CD8-positive, alpha-beta memory T cell (primary cell): ENCODE data around the gene RPLP2. TPM values are rescaled to one million over a fixed set of nuclear protein-coding genes. Genes with fewer than 3 reads are reported as not detected.
A peak's percentile ranks its signal among the peaks of the same experiment; 100 is the strongest.

Experiments
- CTCF ChIA-PET: fragments of 350-600 bp; sonication (Branson Sonifier 250); formaldehyde crosslinking; loops from one replicate; lab custom pipeline; 2021; ENCODE audit warnings: antibody characterized with exemption; lab: Charles Lee
- POLR2A ChIA-PET: fragments of 350-600 bp; sonication (Branson Sonifier 250); formaldehyde crosslinking; loops from one replicate; lab custom pipeline; 2021; ENCODE audit warnings: antibody characterized with exemption; lab: Charles Lee
- DNase-seq, 5 donors: peaks; one replicate each; pipeline versions ENCODE4 v3.0.0 to v3.0.0-alpha.2; 2020 to 2022; ENCODE audit warnings: mixed read lengths in 1 of 5
- H3K27ac ChIP-seq: one replicate; pipeline ENCODE4 v1.7.0; 2013; ENCODE audit warnings: low read depth, mild to moderate bottlenecking, low read length, moderate library complexity
- H3K27me3 ChIP-seq: 2 replicates; pipeline ENCODE4 v1.7.0; 2013; ENCODE audit warnings: low read length, mild to moderate bottlenecking; ENCODE audit not compliant: insufficient read depth, poor library complexity, severe bottlenecking
- H3K36me3 ChIP-seq: 2 replicates; pipeline ENCODE4 v1.7.0; 2013; ENCODE audit warnings: mild to moderate bottlenecking, low read length, moderate library complexity; ENCODE audit not compliant: insufficient read depth
- H3K4me1 ChIP-seq: 2 replicates; pipeline ENCODE4 v1.7.0; 2013; ENCODE audit warnings: mild to moderate bottlenecking, low read length, moderate library complexity; ENCODE audit not compliant: insufficient read depth
- H3K4me3 ChIP-seq: 2 replicates; pipeline ENCODE4 v1.7.0; 2013; ENCODE audit warnings: mild to moderate bottlenecking, low read length
- H3K9me3 ChIP-seq: 2 replicates; pipeline ENCODE4 v1.7.0; 2013; ENCODE audit warnings: mild to moderate bottlenecking, low read length
- H3K27ac Mint-ChIP-seq, 8 donors: one replicate each; pipeline ENCODE4 v1.8.0; 2020 to 2021; ENCODE audit warnings: mixed read lengths in 8 of 8, mild to moderate bottlenecking in 6 of 8, inconsistent platforms in 3 of 8, moderate library complexity in 3 of 8
- H3K27me3 Mint-ChIP-seq, 2 donors: one replicate each; pipeline ENCODE4 v1.8.0; 2020 to 2021; ENCODE audit warnings: mixed read lengths in 2 of 2, mild to moderate bottlenecking in 1 of 2, moderate library complexity in 1 of 2
- H3K36me3 Mint-ChIP-seq, 3 donors: one replicate each; pipeline ENCODE4 v1.8.0; 2020 to 2021; ENCODE audit warnings: mixed read lengths in 3 of 3, inconsistent platforms in 1 of 3, mild to moderate bottlenecking in 1 of 3
- H3K4me1 Mint-ChIP-seq, 3 donors: one replicate each; pipeline ENCODE4 v1.8.0; 2020 to 2021; ENCODE audit warnings: mixed read lengths in 3 of 3, inconsistent platforms in 1 of 3, mild to moderate bottlenecking in 1 of 3
- H3K4me3 Mint-ChIP-seq, 7 donors: one replicate each; pipeline ENCODE4 v1.8.0; 2020 to 2021; ENCODE audit warnings: mixed read lengths in 7 of 7, mild to moderate bottlenecking in 6 of 7, moderate library complexity in 4 of 7, inconsistent platforms in 2 of 7
- H3K9me3 Mint-ChIP-seq, 5 donors: one replicate each; pipeline ENCODE4 v1.8.0; 2020 to 2022; ENCODE audit warnings: mixed read lengths in 5 of 5, mild to moderate bottlenecking in 3 of 5, moderate library complexity in 2 of 5, inconsistent platforms in 1 of 5
- polyA plus RNA-seq: library from polyadenylated mRNA; unstranded; fragments of 300-500 nt; fragmentation: Illumina TruSeq; gene quantifications from one replicate; pipeline ENCODE4 v1.2.3, GENCODE V29; 2021
- total RNA-seq, 2 experiments: library from RNA; stranded (reverse); gene quantifications; one replicate each; pipeline ENCODE4 v1.2.3, GENCODE V29; 2021

RPLP2 gene
- total and polyA plus RNA-seq, 3 experiments from 2014 or later: 2,769 to 3,158 (median 2,922) TPM

- H3K9me3 ChIP-seq: no peaks in the 10 kb centered on the region
- H3K4me1 Mint-ChIP-seq: peaks cover 14 to 30% (median 14%) of the 10 kb centered on the region in 3 donors
- H3K4me3 Mint-ChIP-seq: no peak overlapping the region
- no peak for DNase-seq
- H3K4me1 ChIP-seq: peaks cover 25% of the 10 kb centered on the region
- CTCF ChIA-PET: no interaction called here
- peaks cover 0 to 25% (median 0%) of the 10 kb centered on the region in 3 donors for H3K36me3 Mint-ChIP-seq
- no peak overlapping the region for H3K27ac ChIP-seq
- H3K36me3 ChIP-seq: peaks cover 4% of the 10 kb centered on the region
- no peak overlapping the region for H3K27ac Mint-ChIP-seq
- H3K9me3 Mint-ChIP-seq: no peaks in the 10 kb centered on the region
- no peaks in the 10 kb centered on the region for H3K27me3 ChIP-seq
- H3K27me3 Mint-ChIP-seq: peaks cover 3% of the 10 kb centered on the region in 2 donors
- no peak overlapping the region for H3K4me3 ChIP-seq
- POLR2A ChIA-PET: no interaction called here
Observed at GRCh38 chr11:792535-792821, 17.3 kb upstream of the RPLP2 start.

GRCh38 chr11:792873-793272, 16.9 kb upstream of the RPLP2 start:
- Histone ChIP-seq H3K4me3 (no peak overlapping the region), H3K36me3 (peaks cover 4% of the 10 kb centered on the region), H3K4me1 (peaks cover 25% of the 10 kb centered on the region), H3K27ac (no peak overlapping the region), H3K27me3 (no peaks in the 10 kb centered on the region), H3K9me3 (no peaks in the 10 kb centered on the region)
- Mint-ChIP-seq H3K36me3 (peaks cover 0 to 25% (median 0%) of the 10 kb centered on the region in 3 donors), H3K4me3 (no peak overlapping the region), H3K4me1 (peaks cover 12 to 27% (median 14%) of the 10 kb centered on the region in 3 donors), H3K27ac (peak overlapping the region in 1 of 8 donors; percentile 24), H3K27me3 (peaks cover 3% of the 10 kb centered on the region in 2 donors), H3K9me3 (no peaks in the 10 kb centered on the region)
- ChIA-PET CTCF (no interaction called here), POLR2A (no interaction called here)
- DNase-seq: no peak

- H3K27ac Mint-ChIP-seq: peak overlapping the region in 1 of 8 donors; percentile 65
- H3K27me3 Mint-ChIP-seq: peaks cover 3% of the 10 kb centered on the region in 2 donors
- H3K4me1 ChIP-seq: peaks cover 25% of the 10 kb centered on the region
- H3K36me3 Mint-ChIP-seq: peaks cover 0 to 25% (median 0%) of the 10 kb centered on the region in 3 donors
- no peaks in the 10 kb centered on the region for H3K27me3 ChIP-seq
- H3K9me3 ChIP-seq: no peaks in the 10 kb centered on the region
- H3K9me3 Mint-ChIP-seq: no peaks in the 10 kb centered on the region
- POLR2A ChIA-PET: no interaction called here
- no peak overlapping the region for H3K4me3 ChIP-seq
- H3K4me1 Mint-ChIP-seq: peaks cover 12 to 26% (median 14%) of the 10 kb centered on the region in 3 donors
- peaks cover 4% of the 10 kb centered on the region for H3K36me3 ChIP-seq
- H3K27ac ChIP-seq: no peak overlapping the region
- CTCF ChIA-PET: no interaction called here
- peak overlapping the region in 2 of 7 donors; percentile 24 to 86 for H3K4me3 Mint-ChIP-seq
- no peak for DNase-seq
Observed at GRCh38 chr11:793556-793955, 16.2 kb upstream of the RPLP2 start.

GRCh38 chr11:794013-794765, 15.6 kb upstream of the RPLP2 start:
- H3K27ac Mint-ChIP-seq: no peak overlapping the region
- Histone ChIP-seq H3K4me3 (no peak overlapping the region), H3K9me3 (no peaks in the 10 kb centered on the region), H3K27ac (no peak overlapping the region), H3K36me3 (peaks cover 4% of the 10 kb centered on the region), H3K27me3 (no peaks in the 10 kb centered on the region), H3K4me1 (peaks cover 25% of the 10 kb centered on the region)
- peaks cover 12 to 26% (median 14%) of the 10 kb centered on the region in 3 donors for H3K4me1 Mint-ChIP-seq
- peaks cover 0 to 3% of the 10 kb centered on the region in 2 donors for H3K27me3 Mint-ChIP-seq
- ChIA-PET POLR2A (no interaction called here), CTCF (interaction anchor here (0.7 kb wide), 1 partner anchor 36 kb away, joined by 3 read pairs; no protein-coding TSS in a partner anchor)
- peak overlapping the region in 6 of 7 donors; percentile 5 to 86 (median 36) for H3K4me3 Mint-ChIP-seq
- H3K36me3 Mint-ChIP-seq: peaks cover 0 to 25% (median 0%) of the 10 kb centered on the region in 3 donors
- no peaks in the 10 kb centered on the region for H3K9me3 Mint-ChIP-seq
- DNase-seq: no peak

GRCh38 chr11:794766-795633, 14.8 kb upstream of the RPLP2 start:
- peak overlapping the region; percentile 16 to 92 (median 61) for H3K4me3 Mint-ChIP-seq
- peaks cover 0 to 3% of the 10 kb centered on the region in 2 donors for H3K27me3 Mint-ChIP-seq
- H3K36me3 Mint-ChIP-seq: peaks cover 0 to 25% (median 0%) of the 10 kb centered on the region in 3 donors
- H3K36me3 ChIP-seq: peaks cover 4% of the 10 kb centered on the region
- peaks cover 12 to 26% (median 14%) of the 10 kb centered on the region in 3 donors for H3K4me1 Mint-ChIP-seq
- H3K9me3 ChIP-seq: no peaks in the 10 kb centered on the region
- peak overlapping the region in 2 of 8 donors; percentile 94 to 97 for H3K27ac Mint-ChIP-seq
- H3K4me3 ChIP-seq: no peak overlapping the region
- POLR2A ChIA-PET: interaction anchor here (0.7 to 2.5 kb wide), 3 partner anchors 16 to 504 kb away, joined by 3 to 6 read pairs (median 5); no protein-coding TSS in a partner anchor
- H3K4me1 ChIP-seq: peaks cover 25% of the 10 kb centered on the region
- CTCF ChIA-PET: interaction anchor here (1.3 kb wide), 1 partner anchor 17 kb away, joined by 3 read pairs; no protein-coding TSS in a partner anchor
- H3K27me3 ChIP-seq: no peaks in the 10 kb centered on the region
- DNase-seq: no peak
- H3K27ac ChIP-seq: peak overlapping the region; percentile 69
- no peaks in the 10 kb centered on the region for H3K9me3 Mint-ChIP-seq

GRCh38 chr11:795634-796564, 13.9 kb upstream of the RPLP2 start:
- peaks cover 4% of the 10 kb centered on the region for H3K36me3 ChIP-seq
- Mint-ChIP-seq H3K27me3 (peaks cover 0 to 3% of the 10 kb centered on the region in 2 donors), H3K4me3 (peak overlapping the region; percentile 91 to 94 (median 92)), H3K4me1 (peaks cover 12 to 26% (median 14%) of the 10 kb centered on the region in 3 donors), H3K27ac (peak overlapping the region; percentile 90 to 98 (median 95)), H3K9me3 (no peaks in the 10 kb centered on the region), H3K36me3 (peaks cover 0 to 22% (median 0%) of the 10 kb centered on the region in 3 donors)
- peak overlapping the region; percentile 86 for H3K27ac ChIP-seq
- H3K4me3 ChIP-seq: peak overlapping the region; percentile 92
- peak; percentile 73 to 87 (median 74) for DNase-seq
- no peaks in the 10 kb centered on the region for H3K9me3 ChIP-seq
- no peaks in the 10 kb centered on the region for H3K27me3 ChIP-seq
- ChIA-PET CTCF (interaction anchor here (0.8 to 1.3 kb wide), 3 partner anchors 16 to 242 kb away, joined by 3 read pairs; no protein-coding TSS in a partner anchor), POLR2A (interaction anchor here (0.7 to 2.5 kb wide), 6 partner anchors 13 to 505 kb away, joined by 3 to 8 read pairs (median 6); partner anchors contain the start of genes PNPLA2 and RPLP2)
- peaks cover 25% of the 10 kb centered on the region for H3K4me1 ChIP-seq
